Measurements from ENCODE around the gene BPIFA1.

GRCh38 chr20:33191955-33192354 lies 43.8 kb upstream of the BPIFA1 start:
- TF ChIP-seq POLR2A (IDR thresholded peaks at IDR 0.05): no peak
- no peak for TF ChIP-seq CTCF (IDR thresholded peaks at IDR 0.05)
